Activated CD4-positive, alpha-beta T cell treated with anti-CD3 and anti-CD28 coated beads for 36 hours (primary cell): ENCODE data around the gene PLEKHG4B. TPM values are rescaled to one million over a fixed set of nuclear protein-coding genes. Genes with fewer than 3 reads are reported as not detected.

Experiments
- ATAC-seq: fragments of 200-7000 bp; cut with Tn5 transposase; one replicate; pipeline ENCODE4 v1.10.0; 2021; ENCODE audit warnings: mild to moderate bottlenecking, moderate library complexity
- CTCF ChIA-PET: fragments of 350-600 bp; sonication (Branson Sonifier 250); formaldehyde crosslinking; loops from one replicate; lab custom pipeline; 2021; ENCODE audit warnings: antibody characterized with exemption; lab: Charles Lee
- POLR2A ChIA-PET: fragments of 350-600 bp; sonication (Branson Sonifier 250); formaldehyde crosslinking; loops from one replicate; lab custom pipeline; 2021; ENCODE audit warnings: antibody characterized with exemption, inconsistent platforms; lab: Charles Lee
- DNase-seq: peaks from one replicate; pipeline ENCODE4 v3.0.0-alpha.2; 2020
- H3K27ac Mint-ChIP-seq: one replicate; pipeline ENCODE4 v1.8.0; 2021; ENCODE audit warnings: mixed read lengths
- H3K27me3 Mint-ChIP-seq: one replicate; pipeline ENCODE4 v1.8.0; 2021; ENCODE audit warnings: mixed read lengths
- H3K36me3 Mint-ChIP-seq: one replicate; pipeline ENCODE4 v1.8.0; 2021; ENCODE audit warnings: low read depth, mixed read lengths
- H3K4me1 Mint-ChIP-seq: one replicate; pipeline ENCODE4 v1.8.0; 2021; ENCODE audit warnings: mixed read lengths
- H3K4me3 Mint-ChIP-seq: one replicate; pipeline ENCODE4 v1.8.0; 2021; ENCODE audit warnings: mild to moderate bottlenecking, moderate library complexity, mixed read lengths
- H3K9me3 Mint-ChIP-seq: one replicate; pipeline ENCODE4 v1.8.0; 2021; ENCODE audit warnings: low read depth, mixed read lengths
- intact Hi-C, 2 experiments: fragments of 100-400 bp; cut with DNase I in 1 of 2; cut with micrococcal nuclease in 1 of 2; formaldehyde crosslinking; loops; one replicate each; pipeline versions ENCODE4 v1.14.2 to v1.15.1; 2022 to 2024; cut with DNase I, micrococcal nuclease
- total RNA-seq, 2 experiments: library from RNA; stranded (reverse); gene quantifications; one replicate each; pipeline ENCODE4 v1.2.3, GENCODE V29; 2021

The PLEKHG4B gene
- total RNA-seq, 2 experiments from 2014 or later: 0.23 to 0.25 TPM

- intact Hi-C loops: no loop called here
- ChIA-PET POLR2A (no interaction called here), CTCF (no interaction called here)
- Mint-ChIP-seq H3K27ac (no peak overlapping the region), H3K27me3 (peaks cover 10% of the 10 kb centered on the region), H3K9me3 (peaks cover 20% of the 10 kb centered on the region), H3K4me1 (no peaks in the 10 kb centered on the region), H3K4me3 (no peak overlapping the region), H3K36me3 (no peaks in the 10 kb centered on the region)
- ATAC-seq (no peak), DNase-seq (no peak)
Observed at GRCh38 chr5:126806-127205, 34.8 kb downstream of the PLEKHG4B start.

- POLR2A ChIA-PET: no interaction called here
- no peak for ATAC-seq
- Mint-ChIP-seq H3K27me3 (peaks cover 13% of the 10 kb centered on the region), H3K36me3 (no peaks in the 10 kb centered on the region), H3K4me1 (no peaks in the 10 kb centered on the region), H3K27ac (no peak overlapping the region), H3K4me3 (no peak overlapping the region), H3K9me3 (peaks cover 17% of the 10 kb centered on the region)
- intact Hi-C loops: no loop called here
- DNase-seq: no peak
- CTCF ChIA-PET: interaction anchor here (0.6 to 1.0 kb wide), 2 partner anchors 155 to 239 kb away, joined by 3 to 4 read pairs; no protein-coding TSS in a partner anchor
Observed at GRCh38 chr5:127886-128285, 35.9 kb downstream of the PLEKHG4B start.

- ChIA-PET CTCF (no interaction called here), POLR2A (no interaction called here)
- intact Hi-C loops: no loop called here
- H3K4me1 Mint-ChIP-seq: no peaks in the 10 kb centered on the region
- peaks cover 13% of the 10 kb centered on the region for H3K27me3 Mint-ChIP-seq
- ATAC-seq (no peak), DNase-seq (no peak)
- no peaks in the 10 kb centered on the region for H3K36me3 Mint-ChIP-seq
- no peak overlapping the region for H3K4me3 Mint-ChIP-seq
- H3K9me3 Mint-ChIP-seq: peaks cover 16% of the 10 kb centered on the region
- H3K27ac Mint-ChIP-seq: no peak overlapping the region
Observed at GRCh38 chr5:128446-128845, 36.5 kb downstream of the PLEKHG4B start.

DNA sequence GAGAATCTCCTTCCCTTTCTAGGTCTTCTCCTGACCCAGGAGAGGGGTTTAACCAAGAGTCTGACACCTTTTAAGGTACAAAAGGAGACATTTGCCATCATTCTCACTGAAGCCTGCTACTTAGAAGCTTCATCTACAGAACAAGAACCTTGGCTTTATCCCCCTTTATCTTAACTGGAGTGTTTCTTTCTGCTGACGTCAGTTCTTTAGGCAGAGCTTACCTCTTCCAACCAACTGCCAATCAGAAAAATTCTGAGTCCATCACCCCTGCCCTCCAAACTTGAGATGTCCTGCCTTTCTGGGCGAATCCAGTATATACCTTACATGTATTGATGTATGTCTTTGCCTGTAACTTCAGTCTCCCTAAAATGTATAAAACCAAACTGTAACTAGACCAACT, 37.2 kb downstream of the PLEKHG4B start:
- intact Hi-C loops: no loop called here
- Mint-ChIP-seq H3K27me3 (peaks cover 11% of the 10 kb centered on the region), H3K4me3 (no peak overlapping the region), H3K36me3 (no peaks in the 10 kb centered on the region), H3K27ac (no peak overlapping the region), H3K9me3 (peaks cover 13% of the 10 kb centered on the region), H3K4me1 (no peaks in the 10 kb centered on the region)
- ATAC-seq: no peak
- ChIA-PET POLR2A (no interaction called here), CTCF (interaction anchor here (0.6 kb wide), 1 partner anchor 37 kb away, joined by 3 read pairs; the partner anchor contains the start of gene PLEKHG4B)
- DNase-seq: no peak

DNA sequence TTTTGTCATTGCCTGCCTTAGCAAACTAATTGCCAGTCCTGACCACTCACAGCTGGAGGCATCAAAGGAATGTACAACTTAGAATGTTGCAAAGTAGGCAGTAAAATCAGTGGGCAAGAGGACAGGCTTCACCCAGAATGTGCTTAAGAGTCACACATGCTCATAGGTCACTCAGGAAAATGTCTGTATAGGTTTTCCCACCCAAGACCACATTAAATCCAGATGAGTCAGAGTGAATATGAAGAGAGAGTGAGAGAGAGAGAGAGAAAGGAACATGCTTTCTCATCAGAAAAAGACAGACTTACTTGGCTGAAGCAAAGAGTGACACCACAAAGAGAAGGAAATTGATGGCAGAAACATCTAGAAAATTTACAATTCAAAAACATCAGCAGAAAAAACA, 37.9 kb downstream of the PLEKHG4B start:
- Mint-ChIP-seq H3K27ac (no peak overlapping the region), H3K4me3 (no peak overlapping the region), H3K36me3 (no peaks in the 10 kb centered on the region), H3K27me3 (peaks cover 11% of the 10 kb centered on the region), H3K4me1 (no peaks in the 10 kb centered on the region), H3K9me3 (peaks cover 11% of the 10 kb centered on the region)
- ChIA-PET CTCF (interaction anchor here (0.8 kb wide), 1 partner anchor 59 kb away, joined by 3 read pairs; no protein-coding TSS in a partner anchor), POLR2A (no interaction called here)
- ATAC-seq (no peak), DNase-seq (no peak)
- intact Hi-C loops: no loop called here

- ATAC-seq: no peak
- H3K4me1 Mint-ChIP-seq: no peaks in the 10 kb centered on the region
- H3K27me3 Mint-ChIP-seq: peaks cover 9% of the 10 kb centered on the region
- ChIA-PET POLR2A (no interaction called here), CTCF (interaction anchor here (0.8 kb wide), 1 partner anchor 58 kb away, joined by 3 read pairs; no protein-coding TSS in a partner anchor)
- DNase-seq: no peak
- peaks cover 11% of the 10 kb centered on the region for H3K9me3 Mint-ChIP-seq
- H3K4me3 Mint-ChIP-seq: no peak overlapping the region
- H3K27ac Mint-ChIP-seq: no peak overlapping the region
- no peaks in the 10 kb centered on the region for H3K36me3 Mint-ChIP-seq
- intact Hi-C loops: no loop called here
Observed at GRCh38 chr5:130601-131131, 38.7 kb downstream of the PLEKHG4B start.

GRCh38 chr5:136901-137300, 44.9 kb downstream of the PLEKHG4B start:
- H3K27ac Mint-ChIP-seq: no peak overlapping the region
- H3K36me3 Mint-ChIP-seq: no peaks in the 10 kb centered on the region
- POLR2A ChIA-PET: no interaction called here
- ATAC-seq: no peak
- H3K27me3 Mint-ChIP-seq: peaks cover 2% of the 10 kb centered on the region
- CTCF ChIA-PET: no interaction called here
- no peaks in the 10 kb centered on the region for H3K4me1 Mint-ChIP-seq
- intact Hi-C loops: no loop called here
- no peaks in the 10 kb centered on the region for H3K9me3 Mint-ChIP-seq
- no peak overlapping the region for H3K4me3 Mint-ChIP-seq
- DNase-seq: no peak

DNA sequence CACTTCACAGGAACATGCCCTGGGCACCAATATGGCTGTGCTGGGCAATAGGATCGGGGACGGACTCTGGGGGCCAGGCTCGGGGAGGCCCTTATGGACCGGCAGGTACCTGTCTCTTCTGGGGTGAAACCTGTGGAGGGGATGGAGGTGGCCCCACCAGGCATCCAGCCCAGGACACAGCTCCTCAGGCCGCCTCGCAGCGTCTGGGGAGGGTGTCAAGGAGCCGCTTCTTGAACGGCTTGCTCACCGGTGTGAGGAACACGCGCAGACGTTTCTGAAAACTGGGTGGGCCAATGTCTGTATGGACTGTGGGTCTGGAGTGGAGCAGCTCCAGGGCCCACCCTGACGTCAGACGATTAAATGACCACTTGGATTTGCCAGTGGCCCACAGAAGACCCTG, 45.8 kb downstream of the PLEKHG4B start:
- H3K36me3 Mint-ChIP-seq: no peaks in the 10 kb centered on the region
- POLR2A ChIA-PET: no interaction called here
- no peak overlapping the region for H3K27ac Mint-ChIP-seq
- H3K27me3 Mint-ChIP-seq: peaks cover 5% of the 10 kb centered on the region
- ATAC-seq (no peak), DNase-seq (no peak)
- no peak overlapping the region for H3K4me3 Mint-ChIP-seq
- CTCF ChIA-PET: interaction anchor here (1.2 kb wide), 1 partner anchor 12 kb away, joined by 4 read pairs; no protein-coding TSS in a partner anchor
- no peaks in the 10 kb centered on the region for H3K4me1 Mint-ChIP-seq
- intact Hi-C loops: no loop called here
- no peaks in the 10 kb centered on the region for H3K9me3 Mint-ChIP-seq

- POLR2A ChIA-PET: no interaction called here
- CTCF ChIA-PET: interaction anchor here (1.2 kb wide), 1 partner anchor 13 kb away, joined by 4 read pairs; no protein-coding TSS in a partner anchor
- H3K4me1 Mint-ChIP-seq: no peaks in the 10 kb centered on the region
Observed at GRCh38 chr5:138936-139335, 47.0 kb downstream of the PLEKHG4B start.

GRCh38 chr5:139579-140442, 47.8 kb downstream of the PLEKHG4B start:
- no peaks in the 10 kb centered on the region for H3K4me1 Mint-ChIP-seq
- DNase-seq: no peak
- POLR2A ChIA-PET: no interaction called here
- no peaks in the 10 kb centered on the region for H3K9me3 Mint-ChIP-seq
- CTCF ChIA-PET: no interaction called here
- no peak overlapping the region for H3K4me3 Mint-ChIP-seq
- intact Hi-C loops: no loop called here
- no peaks in the 10 kb centered on the region for H3K36me3 Mint-ChIP-seq
- no peak overlapping the region for H3K27ac Mint-ChIP-seq
- peaks cover 5% of the 10 kb centered on the region for H3K27me3 Mint-ChIP-seq
- no peak for ATAC-seq

More at GRCh38 chr5:138936-139335, 47.0 kb downstream of the PLEKHG4B start:
- H3K27me3 Mint-ChIP-seq: peaks cover 5% of the 10 kb centered on the region
- H3K4me3 Mint-ChIP-seq: no peak overlapping the region
- no peak overlapping the region for H3K27ac Mint-ChIP-seq
- DNase-seq: no peak
- intact Hi-C loops: no loop called here
- H3K9me3 Mint-ChIP-seq: no peaks in the 10 kb centered on the region
- no peak for ATAC-seq
- H3K36me3 Mint-ChIP-seq: no peaks in the 10 kb centered on the region

DNA sequence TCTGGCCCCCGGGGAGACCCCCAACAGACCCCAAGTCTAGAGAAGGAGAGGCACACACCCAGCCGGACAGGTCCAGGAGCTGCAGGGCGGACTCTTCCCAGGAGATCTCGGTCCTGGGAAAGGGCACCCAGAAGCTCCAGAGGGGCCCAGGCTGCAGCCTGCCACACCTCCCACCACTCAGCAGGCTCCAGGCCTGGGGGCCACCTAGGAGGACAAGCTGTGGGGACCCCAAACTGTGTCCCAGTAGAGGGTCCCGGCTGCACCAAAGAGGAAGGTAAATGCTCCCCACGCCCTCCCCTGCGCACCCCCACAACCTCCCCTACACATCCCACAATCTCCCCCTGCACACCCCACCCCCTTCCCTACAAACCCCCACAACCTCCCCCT, 48.5 kb downstream of the PLEKHG4B start:
- CTCF ChIA-PET: no interaction called here
- no peaks in the 10 kb centered on the region for H3K4me1 Mint-ChIP-seq
- POLR2A ChIA-PET: no interaction called here
- no peak for ATAC-seq
- peaks cover 5% of the 10 kb centered on the region for H3K27me3 Mint-ChIP-seq
- H3K36me3 Mint-ChIP-seq: no peaks in the 10 kb centered on the region
- no peak overlapping the region for H3K4me3 Mint-ChIP-seq
- no peak for DNase-seq
- H3K27ac Mint-ChIP-seq: no peak overlapping the region
- H3K9me3 Mint-ChIP-seq: no peaks in the 10 kb centered on the region
- intact Hi-C loops: no loop called here

DNA sequence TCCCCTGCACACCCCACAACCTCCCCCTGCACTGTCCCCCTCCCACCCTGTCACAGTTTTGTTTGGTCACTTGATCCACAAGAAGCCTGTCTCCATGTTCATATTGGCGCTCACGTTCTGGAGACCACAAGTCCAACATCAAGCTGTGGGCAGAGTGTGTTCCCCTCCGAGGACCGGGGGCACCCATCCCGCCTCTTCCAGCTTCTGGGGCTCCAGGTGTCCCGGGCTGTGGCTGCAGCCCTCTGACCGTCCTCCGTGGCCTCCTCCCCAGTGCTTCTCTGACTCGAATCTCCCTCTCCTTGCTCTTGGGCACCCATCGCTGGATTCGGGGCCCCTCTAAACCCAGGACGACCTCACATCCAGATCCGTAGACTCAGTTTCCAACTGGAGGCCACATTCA, 49.2 kb downstream of the PLEKHG4B start:
- ChIA-PET POLR2A (no interaction called here), CTCF (no interaction called here)
- Mint-ChIP-seq H3K27ac (no peak overlapping the region), H3K4me1 (no peaks in the 10 kb centered on the region), H3K36me3 (no peaks in the 10 kb centered on the region), H3K27me3 (peaks cover 5% of the 10 kb centered on the region), H3K4me3 (no peak overlapping the region), H3K9me3 (no peaks in the 10 kb centered on the region)
- DNase-seq: no peak
- no peak for ATAC-seq
- intact Hi-C loops: no loop called here
